HG03280 (cell line): ENCODE data around the gene HOTAIR.

Experiments used
- ATAC-seq: cut with Tn5 transposase; IDR thresholded peaks from one replicate; pipeline ENCODE4 v1.9.1; 2021; ENCODE audit warnings: mild to moderate bottlenecking, moderate library complexity; ENCODE audit not compliant: unreplicated experiment

The HOTAIR gene

GRCh38 chr12:54011665-54012532 lies 37.1 kb upstream of the HOTAIR start:
- ATAC-seq: no peak

- ATAC-seq: no peak
Observed at GRCh38 chr12:54010972-54011664, 36.4 kb upstream of the HOTAIR start.

- no peak for ATAC-seq
Observed at GRCh38 chr12:54010053-54010971, 35.6 kb upstream of the HOTAIR start.

- ATAC-seq: no peak
Observed at GRCh38 chr12:54009171-54010052, 34.7 kb upstream of the HOTAIR start.

GRCh38 chr12:54008260-54008552 lies 33.5 kb upstream of the HOTAIR start:
- no peak for ATAC-seq

- ATAC-seq: no peak
Observed at GRCh38 chr12:54007538-54008259, 32.9 kb upstream of the HOTAIR start.

- no peak for ATAC-seq
Observed at GRCh38 chr12:54006559-54007220, 31.9 kb upstream of the HOTAIR start.

GRCh38 chr12:54005853-54006558 lies 31.3 kb upstream of the HOTAIR start:
- peak; percentile 75 for ATAC-seq

GRCh38 chr12:54005531-54005852 lies 30.7 kb upstream of the HOTAIR start:
- ATAC-seq: no peak

GRCh38 chr12:54004841-54005530 lies 30.2 kb upstream of the HOTAIR start:
- ATAC-seq: no peak

- no peak for ATAC-seq
Observed at GRCh38 chr12:54004063-54004840, 29.5 kb upstream of the HOTAIR start.

- no peak for ATAC-seq
Observed at GRCh38 chr12:54003625-54004024, 28.9 kb upstream of the HOTAIR start.

- ATAC-seq: no peak
Observed at GRCh38 chr12:54002915-54003389, 28.2 kb upstream of the HOTAIR start.

GRCh38 chr12:54002278-54002914 lies 27.6 kb upstream of the HOTAIR start:
- no peak for ATAC-seq

- ATAC-seq: no peak
Observed at GRCh38 chr12:54001283-54002187, 26.8 kb upstream of the HOTAIR start.
